ENCODE results near the gene HJV.

- TF ChIP-seq CTCF (IDR thresholded peaks at IDR 0.05 in 2 of 3, conservative IDR thresholded peaks at IDR 0.05 in 1 of 3; ENCODE audit: borderline replicate concordance in 1 of 3, insufficient read depth in 1 of 3, low read depth in 2 of 3, low read length in 2 of 3), result no peak
- TF ChIP-seq POLR2A (IDR thresholded peaks at IDR 0.05; ENCODE audit: borderline replicate concordance, extremely low read depth, insufficient read depth, insufficient read length), result no peak
- no peak for TF ChIP-seq YY1 (IDR thresholded peaks at IDR 0.05; ENCODE audit: extremely low read depth, insufficient replicate concordance, low read depth, low read length)
- TF ChIP-seq POLR2AphosphoS5 (IDR thresholded peaks at IDR 0.05; ENCODE audit: low read depth, low read length), result no peak
- no peak for TF ChIP-seq ZNF274 (IDR thresholded peaks at IDR 0.05; ENCODE audit: low read depth, low read length)
- no peak for TF ChIP-seq REST (IDR thresholded peaks at IDR 0.05; ENCODE audit: low read depth)
- TF ChIP-seq SP1 (IDR thresholded peaks at IDR 0.05; ENCODE audit: low read depth), result no peak
- TF ChIP-seq MAX (IDR thresholded peaks at IDR 0.05), result no peak
- no peak for TF ChIP-seq EZH2phosphoT487 (IDR thresholded peaks at IDR 0.05; ENCODE audit: borderline replicate concordance)
- TF ChIP-seq RAD21 (IDR thresholded peaks at IDR 0.05; ENCODE audit: low read depth), result no peak
- no peak for TF ChIP-seq TCF7L2 (IDR thresholded peaks at IDR 0.05; ENCODE audit: borderline replicate concordance, extremely low read depth, insufficient read depth, insufficient read length)
- no peak for TF ChIP-seq FOSL1 (IDR thresholded peaks at IDR 0.05; ENCODE audit: low read depth)
- no peak for TF ChIP-seq CEBPB (IDR thresholded peaks at IDR 0.05; ENCODE audit: low read depth)
These were observed 24.4 kb downstream of the HJV start for GRCh38 chr1:145997016-145997717.
